HG02610 (cell line): ENCODE measurements around the gene PTTG1IP.
"Not testable (repeated sequence)": the region's sequence is repeated elsewhere in the genome, so short reads cannot be mapped to it uniquely, and the experiment has no call there.

Experiments used
- ATAC-seq: cut with Tn5 transposase; IDR thresholded peaks from one replicate; pipeline ENCODE4 v1.9.1; 2021; ENCODE audit warnings: mild to moderate bottlenecking, moderate library complexity; ENCODE audit not compliant: unreplicated experiment

PTTG1IP gene

GRCh38 chr21:44873356-44874239, at the start of gene PTTG1IP:
Gene PTTG1IP, minus strand, starts transcription at chr21:44873690. Its CDS starts 74 bp downstream, at chr21:44873616.
- ATAC-seq = peak; percentile 60

GRCh38 chr21:44921928-44922327, 48.4 kb upstream of the PTTG1IP start:
- no peak for ATAC-seq

- peak; percentile 55 for ATAC-seq
These were observed 47.5 kb upstream of the PTTG1IP start, which contains the start of gene ITGB2 for GRCh38 chr21:44920694-44921604. Gene ITGB2, minus strand, starts transcription at chr21:44920899. Its CDS starts 10,117 bp downstream, at chr21:44910782.

GRCh38 chr21:44919913-44920693, 46.6 kb upstream of the PTTG1IP start:
- peak; percentile 12 for ATAC-seq

- no peak for ATAC-seq
These were observed 45.8 kb upstream of the PTTG1IP start for GRCh38 chr21:44919111-44919912.

- no peak for ATAC-seq
These were observed 45.1 kb upstream of the PTTG1IP start for GRCh38 chr21:44918581-44919033.

GRCh38 chr21:44918107-44918470, 44.6 kb upstream of the PTTG1IP start:
- ATAC-seq = no peak

- no peak for ATAC-seq
These were observed 44.1 kb upstream of the PTTG1IP start for GRCh38 chr21:44917446-44918106.

- ATAC-seq = no peak
These were observed 43.5 kb upstream of the PTTG1IP start for GRCh38 chr21:44916965-44917364.

GRCh38 chr21:44914176-44914874, 40.8 kb upstream of the PTTG1IP start:
- ATAC-seq = no peak

- no peak for ATAC-seq
These were observed 40.1 kb upstream of the PTTG1IP start for GRCh38 chr21:44913425-44914175.

GRCh38 chr21:44912506-44913412, 39.3 kb upstream of the PTTG1IP start:
- not testable (repeated sequence) for ATAC-seq

- no peak for ATAC-seq
These were observed 38.6 kb upstream of the PTTG1IP start for GRCh38 chr21:44912158-44912473.

- ATAC-seq = no peak
These were observed 38.1 kb upstream of the PTTG1IP start for GRCh38 chr21:44911384-44912157.

- no peak for ATAC-seq
These were observed 37.5 kb upstream of the PTTG1IP start for GRCh38 chr21:44911068-44911383.

GRCh38 chr21:44910229-44911067, 37.0 kb upstream of the PTTG1IP start:
- no peak for ATAC-seq
